Superior temporal gyrus (tissue), 1 donor: ENCODE measurements around the gene RAB18.
A peak's percentile ranks its signal among the peaks of the same experiment; 100 is the strongest.
"Not testable (repeated sequence)": the region's sequence is repeated elsewhere in the genome, so short reads cannot be mapped to it uniquely, and the experiment has no call there.

Experiments
- DNase-seq: peaks from one replicate; pipeline ENCODE4 v3.0.0-alpha.2; 2016; ENCODE audit errors: extremely low spot score

RAB18 gene

GRCh38 chr10:27547047-27547446, 42.9 kb downstream of the RAB18 start:
- no peak for DNase-seq

GRCh38 chr10:27547482-27547881, 43.4 kb downstream of the RAB18 start:
- DNase-seq: no peak

DNA sequence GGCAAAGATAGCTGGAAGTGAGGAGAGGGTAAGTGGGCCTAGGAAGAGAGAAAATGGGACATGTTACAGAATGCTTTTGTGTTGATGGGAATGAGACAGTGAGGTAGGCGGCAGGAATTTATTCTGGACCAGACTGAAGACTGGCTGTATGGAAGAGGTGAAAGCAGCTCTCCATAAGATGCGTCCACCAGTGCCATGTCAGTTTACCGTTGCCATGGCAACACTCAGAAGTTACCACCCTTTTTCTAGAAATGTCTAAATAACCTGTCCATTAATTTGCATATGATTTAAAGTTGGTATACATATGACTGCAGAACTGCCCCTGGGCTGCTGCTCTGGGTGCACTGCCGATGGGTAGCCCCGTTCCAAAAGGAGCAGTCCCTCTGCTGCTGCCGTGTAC, 46.7 kb downstream of the RAB18 start:
- no peak for DNase-seq

DNA sequence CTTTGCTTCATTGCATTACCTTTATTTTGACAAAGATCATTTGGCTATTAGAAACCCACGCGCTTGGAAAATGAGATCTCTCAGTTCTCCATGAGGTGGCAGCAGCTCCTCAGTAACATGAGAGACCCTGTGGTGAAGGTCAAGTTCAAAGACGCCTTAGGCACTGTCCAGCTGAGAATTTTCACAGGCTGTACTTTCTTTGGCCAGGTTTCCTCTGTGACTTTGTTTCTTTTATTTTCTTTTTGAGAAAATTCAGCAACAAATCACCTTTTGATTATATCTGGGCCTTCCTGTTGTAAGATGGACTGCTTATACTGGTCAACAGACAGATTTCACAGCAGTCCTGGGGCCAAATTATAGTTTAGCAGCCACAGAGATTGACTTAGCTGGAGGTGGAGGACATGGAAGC, 54.5 kb downstream of the RAB18 start:
- peak; percentile 78 for DNase-seq

GRCh38 chr10:27561334-27561733, 57.2 kb downstream of the RAB18 start:
- no peak for DNase-seq

DNA sequence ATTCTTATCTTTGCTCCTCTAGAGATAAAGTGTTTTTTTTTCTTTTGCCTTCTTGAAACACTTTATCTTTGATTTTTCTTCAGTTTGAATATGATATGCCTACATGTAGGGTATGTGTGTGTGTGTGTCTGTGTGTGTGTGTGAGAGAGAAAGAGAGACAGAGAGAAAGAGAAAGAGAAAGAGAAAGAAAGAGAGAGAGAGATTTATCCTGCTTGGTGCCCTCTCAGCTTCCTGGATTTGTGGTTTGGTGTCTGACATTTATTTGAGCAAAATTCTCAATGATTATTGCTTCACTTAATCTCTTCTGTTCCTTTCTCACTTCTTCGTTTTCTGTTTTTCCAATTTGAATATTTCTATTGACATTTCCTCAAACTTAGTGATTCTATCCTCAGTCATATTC, 60.3 kb downstream of the RAB18 start:
- no peak for DNase-seq

DNA sequence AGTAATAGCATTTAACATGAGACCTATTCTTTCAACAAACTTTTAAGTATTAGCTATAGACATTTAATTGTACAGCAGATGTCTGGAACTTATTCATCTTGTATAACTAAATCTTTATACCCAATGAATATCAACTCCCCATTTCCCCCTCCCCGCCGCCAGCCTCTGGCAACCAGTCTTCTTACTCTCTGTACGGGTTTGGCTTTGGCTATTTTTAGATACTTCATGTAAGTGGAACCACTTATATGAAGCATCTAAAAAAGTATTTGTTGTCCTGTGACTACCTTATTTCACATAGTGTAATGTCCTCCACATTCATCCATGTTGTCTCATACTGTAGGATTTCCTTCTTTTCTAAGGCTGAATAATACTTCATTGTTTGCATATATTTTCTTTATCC, 60.8 kb downstream of the RAB18 start:
- DNase-seq: no peak

GRCh38 chr10:27568196-27569175, 64.4 kb downstream of the RAB18 start:
- no peak for DNase-seq

GRCh38 chr10:27569946-27570345, 65.8 kb downstream of the RAB18 start:
- no peak for DNase-seq

GRCh38 chr10:27577038-27577437, 72.9 kb downstream of the RAB18 start:
- DNase-seq: not testable (repeated sequence)

- no peak for DNase-seq
Observed at GRCh38 chr10:27578316-27578715, 74.2 kb downstream of the RAB18 start.

DNA sequence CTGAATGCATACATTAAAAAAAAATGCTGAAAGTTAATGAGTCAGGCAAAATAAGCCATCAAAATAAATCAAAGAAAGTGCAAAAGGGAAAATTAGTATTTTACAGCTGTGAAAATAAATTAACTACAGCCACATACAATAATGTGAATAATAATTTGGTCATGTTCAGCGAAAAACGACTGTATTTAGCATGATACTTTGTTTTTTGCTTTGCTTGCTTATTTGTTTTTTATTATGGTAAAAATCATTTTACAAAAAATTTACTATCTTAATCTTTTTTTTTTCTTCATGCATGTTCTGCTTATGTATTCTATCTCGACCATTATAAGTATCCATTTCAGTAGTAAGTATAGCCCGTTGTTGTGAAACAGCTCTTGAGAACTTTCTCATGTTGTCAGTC, 77.1 kb downstream of the RAB18 start:
- DNase-seq: no peak

- no peak for DNase-seq
Observed at GRCh38 chr10:27584302-27584701, 80.2 kb downstream of the RAB18 start.
